Stimulated activated CD8-positive, alpha-beta memory T cell treated with anti-CD3 and anti-CD28 coated beads, Interleukin-7, amount 100 ng/mL, for 1 hour (primary cell): ENCODE data around the gene KRT38.
"Not testable (repeated sequence)": the region's sequence is repeated elsewhere in the genome, so short reads cannot be mapped to it uniquely, and the experiment has no call there.

Experiments used
- DNase-seq, 2 donors: peaks; one replicate each; pipeline ENCODE4 v3.0.0-alpha.2; 2020; ENCODE audit warnings: low read depth in 2 of 2

The KRT38 gene

DNA sequence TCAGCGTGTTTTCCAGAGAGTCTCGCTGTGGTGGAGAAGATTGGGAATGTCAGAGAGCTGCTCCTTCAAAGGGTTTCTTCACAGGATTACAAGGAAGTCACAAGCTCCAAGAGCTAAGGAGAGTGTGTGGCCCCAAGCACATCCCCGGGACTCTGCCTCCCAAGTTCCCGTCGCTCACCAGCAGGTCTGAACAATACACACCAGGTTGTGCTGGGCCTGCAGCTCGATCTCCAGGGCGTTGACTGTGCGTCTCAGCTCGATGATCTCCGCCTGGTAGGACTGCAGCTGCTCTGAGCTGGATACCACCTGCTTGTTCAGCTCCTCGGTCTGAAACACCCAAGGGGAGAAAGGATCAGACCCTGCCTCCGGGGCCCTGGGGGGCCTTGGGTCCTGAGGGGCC, 45.7 kb downstream of the KRT38 start:
- DNase-seq: not testable (repeated sequence)

DNA sequence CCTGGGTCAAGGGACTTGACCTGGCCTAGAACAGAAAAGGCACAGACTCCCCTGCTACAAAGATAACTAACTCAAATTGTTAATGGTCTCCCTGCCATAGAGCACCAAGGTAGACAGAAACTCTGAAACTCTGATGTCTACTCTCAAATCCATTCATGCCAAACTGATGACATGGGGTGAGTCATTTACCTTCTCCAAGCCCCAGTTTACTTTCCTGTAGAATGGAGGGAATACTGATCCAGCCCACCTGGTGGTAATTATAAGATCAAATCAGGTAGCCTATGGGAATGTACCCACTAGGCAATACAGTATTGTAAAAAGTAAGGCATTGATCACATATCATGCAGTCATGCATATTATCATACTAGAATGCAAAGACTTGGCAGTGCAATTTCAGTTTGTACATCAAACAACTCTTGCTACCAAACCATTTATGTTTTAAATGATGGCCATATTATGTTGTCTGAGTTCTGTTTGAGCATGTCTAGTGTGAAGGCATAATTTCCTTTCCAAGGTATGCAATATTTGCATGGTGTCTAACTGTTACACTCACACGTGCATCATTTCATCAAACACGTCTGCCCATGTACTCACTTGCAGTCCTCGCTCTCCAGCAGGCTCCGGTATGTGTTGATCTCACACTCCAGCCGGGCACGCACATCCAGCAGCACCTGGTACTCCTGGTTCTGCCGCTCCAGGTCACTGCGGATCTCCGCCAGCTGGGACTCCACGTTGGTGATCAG, 46.4 kb downstream of the KRT38 start:
- no peak for DNase-seq

DNA sequence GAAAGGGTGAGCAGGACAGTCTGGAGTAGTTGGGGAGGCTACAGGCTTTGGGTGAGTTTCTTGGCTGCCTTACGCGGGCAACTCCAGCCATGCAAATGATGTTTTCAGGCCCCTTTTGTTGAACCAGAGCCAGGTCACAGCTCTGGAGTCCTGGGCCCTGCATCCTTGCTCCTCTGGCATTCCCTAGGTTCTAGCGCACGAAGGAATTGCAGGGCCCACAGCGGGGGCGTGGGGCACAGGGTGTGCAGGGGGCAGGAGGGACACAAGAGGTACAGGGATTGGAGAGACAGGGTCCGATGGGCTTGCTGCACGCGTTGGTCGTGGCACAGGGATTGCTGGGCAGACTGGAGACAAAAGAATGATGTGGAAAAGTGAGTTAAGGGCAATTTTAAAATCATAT, 47.0 kb downstream of the KRT38 start:
- DNase-seq: no peak

DNA sequence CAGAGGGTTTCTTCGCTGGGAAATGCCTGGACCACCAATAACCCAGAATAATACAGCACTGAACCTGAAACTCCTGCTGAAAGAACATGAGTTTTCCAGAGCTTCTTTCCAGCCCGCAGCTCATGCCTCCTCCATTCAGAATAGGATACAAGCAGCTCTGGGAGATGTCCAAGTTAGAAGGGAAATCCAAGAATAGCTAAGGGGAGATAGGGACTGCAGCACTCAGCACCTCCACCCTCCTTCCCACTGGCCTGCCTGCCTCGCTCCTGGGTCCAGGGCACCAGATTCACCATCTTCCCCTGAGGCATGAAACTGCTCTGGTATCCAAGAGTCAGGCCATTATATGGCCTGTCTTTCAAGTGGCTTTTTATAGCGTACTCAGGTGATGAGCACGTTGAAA, 47.5 kb downstream of the KRT38 start:
- DNase-seq: no peak

DNA sequence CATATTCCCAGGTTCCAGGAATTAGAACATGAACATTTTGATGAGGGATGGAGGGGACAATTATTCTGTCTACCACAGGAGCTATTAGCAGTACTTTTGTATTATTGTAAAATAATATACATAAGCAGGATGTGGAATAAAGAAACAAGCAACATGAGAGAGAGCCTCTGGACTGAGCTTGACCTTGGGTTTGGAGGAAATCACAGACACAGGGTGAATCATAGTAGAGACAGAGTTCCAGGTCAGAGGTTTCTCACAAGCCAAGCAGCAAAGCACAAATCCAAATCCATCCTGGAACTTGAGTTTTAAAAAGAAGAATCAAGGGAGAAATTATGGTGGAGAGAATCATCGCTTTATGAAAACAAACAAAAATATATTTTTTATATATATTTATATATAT, 48.5 kb downstream of the KRT38 start:
- no peak for DNase-seq

DNA sequence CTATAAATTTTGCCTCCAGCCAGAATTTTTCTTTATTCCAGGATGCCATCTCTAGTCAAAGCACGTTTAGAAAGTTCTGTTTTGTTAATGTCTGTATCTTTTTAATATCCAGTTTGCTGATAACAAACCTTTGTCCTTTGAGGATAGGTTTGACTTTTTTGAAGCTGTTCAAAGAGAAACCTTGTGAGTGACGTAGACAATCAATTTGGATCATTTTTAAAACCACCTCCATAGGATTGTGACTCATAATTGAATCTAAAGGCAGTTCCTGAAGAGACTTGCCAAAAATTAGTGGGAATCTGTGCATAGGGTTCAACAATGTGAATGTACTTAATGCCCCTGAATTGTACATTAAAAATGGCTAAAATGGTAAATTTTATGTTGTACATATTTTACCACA, 49.2 kb downstream of the KRT38 start:
- no peak for DNase-seq

DNA sequence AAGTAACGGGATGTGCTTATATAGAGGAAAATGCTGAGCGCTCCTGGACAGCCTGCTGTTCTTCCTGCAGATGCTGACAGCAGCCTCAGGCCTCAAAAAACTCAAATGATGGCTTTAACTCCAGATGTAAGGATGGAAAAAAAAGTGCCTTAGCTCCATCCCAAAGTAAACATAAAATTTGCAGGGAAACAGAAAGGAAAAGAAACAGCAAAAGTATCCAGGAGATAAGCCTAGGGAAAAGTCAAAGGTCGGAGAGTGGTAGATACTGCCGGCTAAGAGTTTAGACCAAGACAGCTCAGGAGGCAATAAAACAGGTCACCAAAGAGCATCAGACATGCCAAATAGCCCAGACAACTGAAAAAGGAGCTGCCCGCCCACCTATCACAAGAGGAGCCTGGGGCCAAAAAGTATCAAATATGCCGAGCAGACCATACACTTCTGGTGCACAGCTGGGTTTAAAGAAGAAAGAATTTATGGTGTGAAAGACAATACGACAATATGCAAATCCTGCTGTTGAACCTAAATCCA, 50.3 kb downstream of the KRT38 start:
- DNase-seq: no peak

DNA sequence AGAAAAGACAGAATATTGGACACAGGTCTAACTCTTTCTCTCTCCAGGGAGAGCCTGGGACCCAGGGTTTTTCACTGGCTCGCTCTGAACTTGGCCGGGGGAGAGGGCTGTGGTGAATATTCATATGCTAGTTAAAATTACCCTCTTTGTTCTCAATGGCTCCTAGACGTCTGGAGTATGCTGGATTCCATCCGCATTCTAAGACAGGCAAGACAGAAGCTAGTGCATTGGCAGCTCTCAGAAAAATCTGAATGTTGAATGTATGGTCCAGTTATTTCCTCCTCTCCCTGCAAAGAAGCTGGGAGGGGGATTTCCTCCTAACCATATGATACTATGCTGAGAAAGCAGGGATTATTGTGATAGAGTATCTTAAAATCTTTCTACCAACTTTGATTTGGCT, 53.1 kb downstream of the KRT38 start:
- no peak for DNase-seq

DNA sequence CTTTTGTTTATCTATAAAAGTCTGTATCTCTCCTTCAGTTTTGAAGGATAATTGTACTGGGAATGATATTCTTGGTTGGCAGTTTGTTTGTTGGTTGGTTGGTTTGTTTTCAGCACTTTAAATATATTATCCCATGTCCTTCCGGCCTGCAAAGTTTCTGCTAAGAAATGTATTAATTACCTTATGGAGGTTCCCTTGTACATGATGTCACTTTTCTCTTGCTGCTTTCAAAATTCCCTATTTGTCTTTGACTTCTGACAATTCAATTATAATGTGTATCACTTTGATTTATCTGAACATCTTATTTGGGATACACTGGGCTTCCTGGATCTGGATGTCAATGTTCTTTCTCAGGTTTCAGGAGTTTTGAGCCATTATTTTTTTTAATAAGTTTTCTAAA, 54.6 kb downstream of the KRT38 start:
- DNase-seq: no peak
